OCI-LY1 (cell line): ENCODE data around the gene TROAP.
"Not testable (repeated sequence)": the region's sequence is repeated elsewhere in the genome, so short reads cannot be mapped to it uniquely, and the experiment has no call there.

Source experiments
- H2AFZ ChIP-seq: fragments of 200-600 bp; sonication (generic), shearing (Covaris generic); 2 replicates; pipeline ENCODE4 v1.6.0; 2014; ENCODE audit warnings: antibody characterized with exemption, mild to moderate bottlenecking, low read length
- H3F3A ChIP-seq: fragments of 200-600 bp; sonication (generic), shearing (Covaris generic); 2 replicates; pipeline ENCODE4 v1.6.0; 2014; ENCODE audit warnings: mild to moderate bottlenecking, antibody characterized with exemption, low read length, moderate library complexity; ENCODE audit not compliant: insufficient read depth
- H3K27ac ChIP-seq: fragments of 200-600 bp; sonication (generic); 2 replicates; pipeline ENCODE4 v1.5.1; 2014; ENCODE audit warnings: low read length, mixed run types, mild to moderate bottlenecking, low read depth; ENCODE audit not compliant: poor library complexity, severe bottlenecking
- H3K27me3 ChIP-seq: fragments of 200-600 bp; sonication (generic); 2 replicates; pipeline ENCODE4 v1.6.0; 2014; ENCODE audit warnings: antibody characterized with exemption, mild to moderate bottlenecking, low read length, moderate library complexity; ENCODE audit not compliant: insufficient read depth
- H3K36me3 ChIP-seq: fragments of 200-600 bp; sonication (generic); 2 replicates; pipeline ENCODE4 v1.6.1; 2014; ENCODE audit warnings: mild to moderate bottlenecking, antibody characterized with exemption, low read length, moderate library complexity, mixed read lengths; ENCODE audit not compliant: insufficient read depth
- H3K4me1 ChIP-seq: fragments of 200-600 bp; sonication (generic); 2 replicates; pipeline ENCODE4 v1.5.1; 2014; ENCODE audit warnings: mild to moderate bottlenecking, low read length, moderate library complexity; ENCODE audit not compliant: insufficient read depth, severe bottlenecking
- H3K4me2 ChIP-seq: fragments of 200-600 bp; sonication (generic), shearing (Covaris generic); 2 replicates; pipeline ENCODE4 v1.6.1; 2014; ENCODE audit warnings: low read length
- H3K4me3 ChIP-seq: fragments of 200-600 bp; sonication (generic); 2 replicates; pipeline ENCODE4 v1.5.1; 2014; ENCODE audit warnings: low read length, low read depth, mild to moderate bottlenecking, mixed read lengths; ENCODE audit not compliant: poor library complexity, severe bottlenecking
- H3K79me2 ChIP-seq: fragments of 200-600 bp; shearing (Covaris generic); 2 replicates; pipeline ENCODE4 v1.6.1; 2016; ENCODE audit warnings: mixed run types, low read length, mixed read lengths; ENCODE audit not compliant: insufficient read depth
- H3K9ac ChIP-seq: fragments of 200-600 bp; sonication (generic), shearing (Covaris generic); 2 replicates; pipeline ENCODE4 v1.6.1; 2014; ENCODE audit warnings: mild to moderate bottlenecking, low read length, mixed read lengths
- H3K9me2 ChIP-seq: fragments of 200-600 bp; sonication (generic), shearing (Covaris generic); 2 replicates; pipeline ENCODE4 v1.6.1; 2014; ENCODE audit warnings: low read depth, mild to moderate bottlenecking, low read length, mixed read lengths
- H3K9me3 ChIP-seq: fragments of 200-600 bp; shearing (Covaris generic); 2 replicates; pipeline ENCODE4 v1.6.1; 2014; ENCODE audit warnings: low read length, mixed read lengths
- H4K20me1 ChIP-seq: fragments of 200-600 bp; sonication (generic), shearing (Covaris generic); 2 replicates; pipeline ENCODE4 v1.6.0; 2016; ENCODE audit warnings: mild to moderate bottlenecking, low read length; ENCODE audit not compliant: insufficient read depth
- CTCF ChIP-seq: fragments of 200-600 bp; sonication (generic), shearing (Covaris generic); IDR thresholded peaks from 2 replicates; pipeline ENCODE4 v1.5.1; 2017; ENCODE audit warnings: mild to moderate bottlenecking, antibody characterized with exemption, low read length, moderate library complexity, mixed read lengths
- EZH2 ChIP-seq: fragments of 200-600 bp; sonication (generic), shearing (Covaris generic); IDR thresholded peaks from 2 replicates; pipeline ENCODE4 v1.8.0; 2017; ENCODE audit warnings: borderline replicate concordance, mixed run types, mild to moderate bottlenecking, antibody characterized with exemption, low read length, moderate library complexity, mixed read lengths

The TROAP gene

GRCh38 chr12:49314811-49315210 is 8.2 kb upstream of the TROAP start:
- H3F3A ChIP-seq: no peaks in the 10 kb centered on the region
- no peak overlapping the region for H3K9ac ChIP-seq
- TF ChIP-seq CTCF: no peak
- TF ChIP-seq EZH2: no peak
- H3K27me3 ChIP-seq: no peaks in the 10 kb centered on the region; the same call in 1 of the 2 replicates
- H3K36me3 ChIP-seq: no peaks in the 10 kb centered on the region
- H3K9me2 ChIP-seq: no peaks in the 10 kb centered on the region
- H4K20me1 ChIP-seq: no peaks in the 10 kb centered on the region
- H3K4me1 ChIP-seq: no peaks in the 10 kb centered on the region
- H3K27ac ChIP-seq: no peak overlapping the region
- no peak overlapping the region for H2AFZ ChIP-seq
- H3K79me2 ChIP-seq: no peaks in the 10 kb centered on the region
- H3K4me2 ChIP-seq: no peak overlapping the region
- no peaks in the 10 kb centered on the region for H3K9me3 ChIP-seq
- no peak overlapping the region for H3K4me3 ChIP-seq

DNA sequence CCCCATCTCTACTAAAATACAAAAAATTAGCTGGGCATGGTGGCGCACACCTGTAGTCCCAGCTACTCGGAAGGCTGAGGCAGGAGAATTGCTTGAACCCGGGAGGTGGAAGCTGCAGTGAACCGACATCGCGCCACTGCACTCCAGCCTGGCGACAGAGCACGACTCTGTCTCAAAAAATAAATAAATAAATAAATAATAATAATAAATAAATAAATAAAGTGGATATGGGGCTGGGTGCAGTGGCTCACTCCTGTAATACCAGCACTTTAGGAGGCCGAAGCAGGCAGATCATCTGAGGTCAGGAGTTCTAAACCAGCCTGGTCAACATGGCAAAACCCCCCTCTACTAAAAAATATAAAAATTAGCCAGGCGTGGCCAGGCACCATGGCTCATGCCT is 5.9 kb upstream of the TROAP start:
- not testable (repeated sequence) for H3K79me2 ChIP-seq, H2AFZ ChIP-seq, H3K9me3 ChIP-seq, H3K27me3 ChIP-seq, H3K9me2 ChIP-seq, H3K36me3 ChIP-seq, H4K20me1 ChIP-seq, H3K4me3 ChIP-seq, H3K4me2 ChIP-seq, H3K4me1 ChIP-seq, H3K27ac ChIP-seq, H3K9ac ChIP-seq, H3F3A ChIP-seq

GRCh38 chr12:49320411-49321103 is 2.5 kb upstream of the TROAP start:
- H3F3A ChIP-seq, H3K9ac ChIP-seq, H3K9me3 ChIP-seq, H4K20me1 ChIP-seq, H3K79me2 ChIP-seq, H2AFZ ChIP-seq, H3K4me3 ChIP-seq, H3K9me2 ChIP-seq, H3K27ac ChIP-seq, H3K4me2 ChIP-seq, H3K27me3 ChIP-seq: not testable (repeated sequence)
- Histone ChIP-seq H3K4me1 (peaks cover 20% of the 10 kb centered on the region), H3K36me3 (peaks cover 16% of the 10 kb centered on the region)

DNA sequence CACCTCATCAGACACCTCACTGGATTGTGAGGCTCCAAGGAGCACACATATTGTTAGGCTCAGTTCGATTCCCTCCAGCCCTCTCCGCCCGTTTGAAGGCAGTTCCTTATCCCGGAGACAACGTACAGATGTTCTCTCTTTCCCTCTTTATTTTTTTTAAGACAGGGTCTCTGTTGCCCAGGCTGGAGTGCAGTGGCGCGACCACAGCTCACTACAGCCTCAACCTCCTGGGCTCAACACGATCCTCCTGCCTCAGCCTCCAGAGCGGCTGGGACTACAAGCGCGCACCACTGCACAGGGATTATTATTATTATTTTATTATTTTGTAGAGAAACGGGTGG is 718 bp upstream of the TROAP start:
- peak overlapping the region; percentile 78 for H3K4me2 ChIP-seq
- H3K4me1 ChIP-seq: peaks cover 20% of the 10 kb centered on the region
- H3K27me3 ChIP-seq: no peaks in the 10 kb centered on the region
- H3K27ac ChIP-seq: no peak overlapping the region
- peak overlapping the region; percentile 84 for H3K9ac ChIP-seq
- H3K4me3 ChIP-seq: peak overlapping the region; percentile 94
- no peak for TF ChIP-seq CTCF
- TF ChIP-seq EZH2: no peak
- no peaks in the 10 kb centered on the region for H3K9me2 ChIP-seq
- H2AFZ ChIP-seq: peak overlapping the region; percentile 85; the same call in 1 of the 2 replicates
- peaks cover 7% of the 10 kb centered on the region; the same call in 1 of the 2 replicates for H3K79me2 ChIP-seq
- no peaks in the 10 kb centered on the region for H4K20me1 ChIP-seq
- no peaks in the 10 kb centered on the region for H3K9me3 ChIP-seq
- H3K36me3 ChIP-seq: peaks cover 33% of the 10 kb centered on the region
- H3F3A ChIP-seq: no peaks in the 10 kb centered on the region
